ENCODE measurements around the gene TMEM191C. TPM values are rescaled to one million over a fixed set of nuclear protein-coding genes. Genes with fewer than 3 reads are reported as not detected.
"Not testable (repeated sequence)": the region's sequence is repeated elsewhere in the genome, so short reads cannot be mapped to it uniquely, and the experiment has no call there.

Gene TMEM191C
- total RNA-seq, 4 donors from 2014 or later, result 0.83 to 14.5 (median 4.0) TPM

DNA sequence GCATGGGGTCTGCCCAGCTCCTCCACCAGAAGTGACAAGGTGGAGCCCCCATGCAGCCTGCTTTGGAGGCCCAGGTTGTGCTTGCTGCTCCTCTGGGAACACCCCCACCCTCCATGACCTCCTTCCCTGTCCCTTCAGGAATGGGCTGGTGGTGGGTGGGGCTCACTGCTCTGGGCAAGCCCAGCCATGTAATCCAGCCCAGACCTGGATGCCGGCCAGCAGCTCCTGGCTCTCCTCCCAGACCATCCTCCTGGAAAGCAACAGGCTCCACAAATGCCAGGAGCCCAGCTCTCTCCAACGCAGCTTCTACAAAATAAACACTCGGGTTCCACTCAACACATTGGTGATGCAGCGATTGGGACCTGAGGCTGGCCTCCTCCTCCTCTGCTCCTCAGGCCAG is 30.8 kb downstream of the TMEM191C start:
- not testable (repeated sequence) for H3K4me1 ChIP-seq, H3K27me3 ChIP-seq, H3K27ac ChIP-seq, H3K36me3 ChIP-seq, H3K9me3 ChIP-seq, DNase-seq, H3K4me3 ChIP-seq

DNA sequence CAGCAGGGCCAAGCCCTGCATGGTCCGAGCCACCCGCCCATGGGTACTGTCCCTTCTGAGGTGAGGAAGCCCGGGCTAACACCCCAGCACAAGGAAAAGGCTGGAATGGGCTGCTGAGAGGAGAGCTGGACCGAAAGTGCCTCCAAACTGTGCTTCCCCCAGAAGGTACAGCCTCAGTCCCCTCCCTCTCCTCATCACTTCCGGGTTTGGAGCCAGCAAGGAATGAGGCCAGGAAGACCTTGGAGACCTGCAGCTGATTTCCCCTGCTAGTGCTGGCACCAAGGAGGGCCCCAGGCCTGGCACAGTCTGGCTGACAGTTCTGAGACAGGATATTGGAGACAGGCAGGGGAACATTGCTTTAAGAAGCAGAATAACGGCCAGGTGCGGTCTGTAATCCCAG is 31.3 kb downstream of the TMEM191C start:
- not testable (repeated sequence) for H3K27ac ChIP-seq, DNase-seq, H3K4me3 ChIP-seq, H3K36me3 ChIP-seq, H3K4me1 ChIP-seq, H3K9me3 ChIP-seq, H3K27me3 ChIP-seq

DNA sequence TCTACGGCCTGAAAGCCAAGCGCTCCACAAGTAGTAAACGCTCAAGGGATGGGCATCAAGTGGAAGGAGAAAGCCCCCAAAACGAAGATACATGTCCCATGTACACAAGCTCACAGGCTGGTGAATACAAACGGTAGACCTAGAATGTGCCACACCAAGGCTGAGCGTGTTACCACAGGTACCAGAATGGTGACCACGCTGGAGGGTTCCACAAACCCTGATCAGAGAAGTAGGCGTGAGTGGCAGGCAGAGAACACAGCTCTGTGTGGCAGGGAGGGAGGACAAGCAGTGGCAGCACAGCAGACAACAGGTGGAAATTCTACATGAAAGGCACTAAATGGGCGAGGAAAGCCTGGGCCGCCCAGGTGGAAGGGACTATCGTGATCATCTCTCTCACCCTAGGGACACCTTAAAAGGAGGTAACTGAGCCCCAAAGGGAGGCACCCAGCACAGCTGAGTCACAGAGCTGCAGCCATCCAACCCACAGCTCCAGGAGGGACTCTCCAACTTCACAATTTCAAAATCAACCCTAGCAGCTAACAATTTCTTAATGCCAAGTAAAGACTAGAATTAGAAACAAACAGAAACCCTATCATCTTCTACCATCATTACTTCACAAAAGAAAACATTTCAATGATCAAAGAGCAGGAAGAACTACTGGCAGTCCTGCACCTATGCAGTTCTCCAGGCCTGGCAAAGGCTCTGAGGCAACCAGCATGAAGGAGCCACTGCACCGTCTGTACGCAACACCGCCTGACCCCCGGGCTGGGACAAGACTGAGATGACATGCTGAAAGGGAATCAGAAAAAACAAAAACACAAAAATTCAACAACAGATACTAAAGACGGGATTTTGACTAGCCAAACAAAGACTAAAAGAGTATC is 32.7 kb downstream of the TMEM191C start:
- H3K36me3 ChIP-seq, result not testable (repeated sequence)

GRCh38 chr22:21510397-21510796 is 43.2 kb downstream of the TMEM191C start:
- H3K27me3 ChIP-seq, DNase-seq, H3K4me1 ChIP-seq, H3K27ac ChIP-seq, H3K9me3 ChIP-seq, H3K4me3 ChIP-seq, H3K36me3 ChIP-seq: not testable (repeated sequence)

More for the DNA sequence above, 32.7 kb downstream of the TMEM191C start:
- H3K27me3 ChIP-seq, H3K4me3 ChIP-seq, DNase-seq, H3K27ac ChIP-seq, H3K9me3 ChIP-seq, H3K4me1 ChIP-seq: not testable (repeated sequence)

- H3K36me3 ChIP-seq, DNase-seq, H3K9me3 ChIP-seq, H3K27me3 ChIP-seq, H3K27ac ChIP-seq, H3K4me3 ChIP-seq, H3K4me1 ChIP-seq: not testable (repeated sequence)
These were observed 44.8 kb downstream of the TMEM191C start for GRCh38 chr22:21512022-21512421.

GRCh38 chr22:21514117-21514516 is 46.9 kb downstream of the TMEM191C start:
- H3K27me3 ChIP-seq, H3K4me1 ChIP-seq, DNase-seq, H3K4me3 ChIP-seq, H3K27ac ChIP-seq, H3K36me3 ChIP-seq, H3K9me3 ChIP-seq: not testable (repeated sequence)

DNA sequence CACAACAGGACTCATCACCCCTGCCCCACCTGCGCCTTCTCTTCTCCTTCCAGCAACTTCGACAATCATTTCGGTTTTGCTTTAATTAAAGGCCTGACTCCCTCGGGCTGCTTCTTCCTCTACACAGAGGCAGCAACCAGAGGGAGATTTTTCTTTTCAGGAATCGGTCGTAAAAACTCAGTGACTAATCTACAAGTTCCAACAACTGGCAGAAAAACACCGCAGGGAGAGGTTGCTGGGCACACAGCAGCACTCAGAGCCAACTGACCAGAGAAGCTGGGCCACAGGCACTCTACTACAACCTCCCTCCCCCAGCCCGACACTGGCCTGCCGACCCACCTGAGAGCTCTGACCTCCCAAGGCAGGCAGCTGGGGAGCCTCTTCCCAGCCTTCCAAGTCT is 48.0 kb downstream of the TMEM191C start:
- not testable (repeated sequence) for H3K4me1 ChIP-seq, DNase-seq, H3K4me3 ChIP-seq, H3K36me3 ChIP-seq, H3K27ac ChIP-seq, H3K9me3 ChIP-seq, H3K27me3 ChIP-seq

- DNase-seq, H3K9me3 ChIP-seq, H3K4me3 ChIP-seq, H3K27ac ChIP-seq, H3K4me1 ChIP-seq, H3K36me3 ChIP-seq, H3K27me3 ChIP-seq: not testable (repeated sequence)
These were observed 49.3 kb downstream of the TMEM191C start for GRCh38 chr22:21516522-21516921.

DNA sequence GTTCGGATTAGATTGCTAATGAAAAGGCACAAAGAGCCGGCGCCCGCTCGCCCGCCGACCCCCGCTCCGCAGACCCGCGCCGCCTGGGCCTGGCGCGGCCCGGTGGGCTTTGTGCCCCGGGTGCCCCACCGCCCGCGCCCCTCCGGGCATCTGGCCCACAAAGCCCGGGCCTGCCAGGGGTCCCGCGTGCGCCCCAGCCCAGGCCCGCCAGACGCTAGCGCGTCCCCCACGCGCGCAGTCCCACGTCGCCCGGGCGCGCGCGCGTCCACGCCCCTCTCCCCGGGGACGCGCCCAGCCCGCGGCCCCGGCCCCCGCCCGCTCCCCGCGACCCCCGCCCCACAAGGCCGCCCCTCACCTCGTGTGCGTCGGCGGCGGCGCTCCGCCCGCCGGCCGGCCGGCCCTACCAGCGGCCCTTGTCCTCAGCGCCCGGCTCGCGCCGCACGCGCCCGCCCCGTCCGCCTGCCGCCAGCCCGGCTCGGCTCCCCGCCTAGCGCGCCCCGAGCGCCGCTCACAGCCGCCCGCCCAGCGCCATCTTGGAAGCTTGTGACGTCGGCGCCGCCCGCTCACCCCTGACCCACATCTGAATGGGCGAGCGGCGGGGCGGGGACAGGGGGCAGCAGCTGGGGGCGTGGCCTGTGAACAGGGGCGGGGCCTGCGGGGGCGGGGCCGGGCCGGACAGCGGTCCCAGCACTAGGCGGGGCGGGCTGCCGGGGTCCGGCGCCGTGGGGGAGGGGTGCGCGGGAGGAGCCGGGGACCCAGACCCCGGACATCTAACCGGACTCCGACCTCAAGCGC is 50.0 kb downstream of the TMEM191C start:
- not testable (repeated sequence) for H3K36me3 ChIP-seq, H3K9me3 ChIP-seq, H3K27ac ChIP-seq, H3K4me1 ChIP-seq, H3K27me3 ChIP-seq, H3K4me3 ChIP-seq
- peak in 1 of 3 donors; percentile 48 for DNase-seq

Other genes starting within 250 kb of the TMEM191C start
- gene RIMBP3B, start 83.6 kb upstream of the TMEM191C start, total RNA-seq, result not detected
- gene HIC2, start 50.0 kb upstream of the TMEM191C start, total RNA-seq, result 1 to 10 TPM; 5.0 to 9.5 (median 7.4) TPM
- gene RIMBP3C, start 84.1 kb downstream of the TMEM191C start, total RNA-seq, result under 1 TPM in 2 of 4 donors, not detected in 2; 0.54 to 0.83 TPM
- 10 to 100 TPM; 42.1 to 69.7 (median 50.1) TPM for gene UBE2L3, start 100.3 kb downstream of the TMEM191C start, total RNA-seq
- gene YDJC, start 162.6 kb downstream of the TMEM191C start, total RNA-seq, result 10 to 100 TPM; 36.3 to 54.2 (median 38.8) TPM
- 1 to 10 TPM in 1 of 4 donors, under 1 TPM in 1, not detected in 2; 0.80 to 2.6 TPM for gene CCDC116, start 165.4 kb downstream of the TMEM191C start, total RNA-seq
- gene SDF2L1, start 174.9 kb downstream of the TMEM191C start, total RNA-seq, result 10 to 100 TPM; 14.9 to 49.2 (median 30.0) TPM
- gene PPIL2, start 198.6 kb downstream of the TMEM191C start, total RNA-seq, result 100 to 1,000 TPM in 1 of 4 donors, 10 to 100 TPM in 3; 55.0 to 131 (median 92.4) TPM

Measured in Peyer's patch (tissue), 4 donors.